Thyroid gland (tissue), 4 donors: ENCODE measurements around the gene SIX2. TPM values are rescaled to one million over a fixed set of nuclear protein-coding genes. Genes with fewer than 3 reads are reported as not detected.

ENCODE experiments used
- DNase-seq, 2 donors: peaks; one replicate each; pipeline ENCODE4 v3.0.0-alpha.2; 2019
- H3K27ac ChIP-seq, 3 donors: fragments of 200-600 bp; sonication (generic); 1 replicate in 2 of 3; 2 replicates in 1 of 3; pipeline ENCODE4 v1.5.1; 2016 to 2019; ENCODE audit warnings: mild to moderate bottlenecking in 1 of 3, moderate library complexity in 1 of 3
- H3K27me3 ChIP-seq: fragments of 200-600 bp; sonication (generic); one replicate; pipeline ENCODE4 v1.5.1; 2019
- H3K36me3 ChIP-seq, 2 donors: fragments of 200-600 bp; sonication (generic); one replicate each; pipeline ENCODE4 v1.5.1; 2016 to 2019
- H3K4me1 ChIP-seq, 2 donors: fragments of 200-600 bp; sonication (generic); one replicate each; pipeline ENCODE4 v1.5.1; 2017 to 2019
- H3K4me3 ChIP-seq, 3 donors: fragments of 200-600 bp; sonication (generic); replicated peaks in 1 of 3; 1 replicate in 2 of 3; 2 replicates in 1 of 3; pipeline ENCODE4 v1.5.1; 2016; ENCODE audit warnings: mild to moderate bottlenecking in 1 of 3
- H3K9me3 ChIP-seq: fragments of 200-600 bp; sonication (generic); one replicate; pipeline ENCODE4 v1.5.1; 2017
- POLR2A ChIP-seq, 2 donors: fragments of 450-650 bp; IDR thresholded peaks; one replicate each; pipeline ENCODE4 v1.6.1; 2017; ENCODE audit warnings: antibody characterized with exemption in 2 of 2, mild to moderate bottlenecking in 2 of 2, moderate library complexity in 1 of 2
- WGBS, 2 donors: methylation state at CpG; one replicate each; pipeline ENCODE4 v1.1.5; 2017; 5-methylcytosine and 5-hydroxymethylcytosine counted together
- intact Hi-C: fragments of 100-400 bp; cut with DNase I; formaldehyde crosslinking; loops from one replicate; pipeline ENCODE4 v1.15.1; 2023
- total RNA-seq, 4 donors: library from RNA; depleted of rRNA; stranded (reverse); fragments of >200 nt; gene quantifications; one replicate each; pipeline ENCODE4 v1.2.3, GENCODE V29; 2016
- TF ChIP-seq, protein P1 (sequence below), 6 experiments: fragments of 200-600 bp in 3 of 6; fragments of 450-650 bp in 3 of 6; sonication (generic) in 3 of 6; IDR thresholded peaks; one replicate each; pipeline ENCODE4 v1.5.1; 2016 to 2019; ENCODE audit warnings: antibody characterized with exemption in 6 of 6, mild to moderate bottlenecking in 2 of 6, inconsistent platforms in 1 of 6, moderate library complexity in 1 of 6

The SIX2 gene
- 1 to 10 TPM in 2 of 4 donors, under 1 TPM in 1, not detected in 1; 0.24 to 3.1 (median 1.5) TPM for total RNA-seq

DNA sequence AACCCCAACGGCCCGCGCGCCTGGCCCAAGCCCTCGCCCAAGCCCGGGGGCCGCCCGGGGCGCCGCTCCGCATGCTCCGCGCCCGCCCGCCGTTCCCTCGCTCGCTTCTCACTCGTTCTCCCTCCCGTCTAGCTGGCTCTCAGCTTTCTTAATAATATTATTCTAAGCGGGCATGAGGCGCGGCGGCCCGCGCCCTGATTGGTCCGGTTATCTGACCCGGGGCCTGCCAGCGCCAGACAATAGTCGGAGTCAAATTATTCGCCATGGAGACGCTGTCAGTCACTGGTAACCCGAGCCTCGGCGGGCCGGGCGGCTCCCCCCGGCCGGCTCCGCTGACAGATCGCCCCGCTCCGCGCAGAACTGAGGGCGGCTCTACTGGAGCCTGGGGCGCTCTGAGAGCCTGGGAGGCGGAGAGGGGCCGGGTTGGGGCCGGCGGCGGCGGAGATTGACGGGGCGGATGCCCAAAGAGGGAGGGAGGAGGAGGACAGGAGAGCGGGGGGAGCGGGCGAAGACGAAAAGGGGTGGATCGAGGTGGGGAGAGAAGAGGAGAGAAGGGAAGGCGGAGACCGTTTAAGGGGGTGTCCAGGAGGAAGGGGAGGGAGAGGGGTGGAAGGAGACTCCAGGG is at the start of gene SIX2:
SIX2 (minus strand) TSS at position 150 of the 625 bp plus-strand sequence. CDS start 342 bp downstream, outside the sequence.
- WGBS, 2 donors, result 2% methylated on average over 26 to 27 of the region's 61 CpGs
- no peaks in the 10 kb centered on the region for H3K36me3 ChIP-seq
- peak within 1 kb of the TSS in 2 of 3 donors; percentile 62 for H3K27ac ChIP-seq
- peak; percentile 15 to 75 for TF ChIP-seq POLR2A (IDR thresholded peaks at IDR 0.05)
- TF ChIP-seq, protein P1, sequence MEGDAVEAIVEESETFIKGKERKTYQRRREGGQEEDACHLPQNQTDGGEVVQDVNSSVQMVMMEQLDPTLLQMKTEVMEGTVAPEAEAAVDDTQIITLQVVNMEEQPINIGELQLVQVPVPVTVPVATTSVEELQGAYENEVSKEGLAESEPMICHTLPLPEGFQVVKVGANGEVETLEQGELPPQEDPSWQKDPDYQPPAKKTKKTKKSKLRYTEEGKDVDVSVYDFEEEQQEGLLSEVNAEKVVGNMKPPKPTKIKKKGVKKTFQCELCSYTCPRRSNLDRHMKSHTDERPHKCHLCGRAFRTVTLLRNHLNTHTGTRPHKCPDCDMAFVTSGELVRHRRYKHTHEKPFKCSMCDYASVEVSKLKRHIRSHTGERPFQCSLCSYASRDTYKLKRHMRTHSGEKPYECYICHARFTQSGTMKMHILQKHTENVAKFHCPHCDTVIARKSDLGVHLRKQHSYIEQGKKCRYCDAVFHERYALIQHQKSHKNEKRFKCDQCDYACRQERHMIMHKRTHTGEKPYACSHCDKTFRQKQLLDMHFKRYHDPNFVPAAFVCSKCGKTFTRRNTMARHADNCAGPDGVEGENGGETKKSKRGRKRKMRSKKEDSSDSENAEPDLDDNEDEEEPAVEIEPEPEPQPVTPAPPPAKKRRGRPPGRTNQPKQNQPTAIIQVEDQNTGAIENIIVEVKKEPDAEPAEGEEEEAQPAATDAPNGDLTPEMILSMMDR (IDR thresholded peaks at IDR 0.05), result no peak
- H3K4me3 ChIP-seq, result peak within 1 kb of the TSS in 2 of 3 donors; percentile 15 to 44
- no peaks in the 10 kb centered on the region for H3K9me3 ChIP-seq
- H3K4me1 ChIP-seq, result peaks cover 40 to 42% of the 10 kb centered on the region in 2 donors
- DNase-seq, result peak; percentile 96 to 97
- intact Hi-C loops, result no loop called here
- peaks cover 48% of the 10 kb centered on the region for H3K27me3 ChIP-seq

DNA sequence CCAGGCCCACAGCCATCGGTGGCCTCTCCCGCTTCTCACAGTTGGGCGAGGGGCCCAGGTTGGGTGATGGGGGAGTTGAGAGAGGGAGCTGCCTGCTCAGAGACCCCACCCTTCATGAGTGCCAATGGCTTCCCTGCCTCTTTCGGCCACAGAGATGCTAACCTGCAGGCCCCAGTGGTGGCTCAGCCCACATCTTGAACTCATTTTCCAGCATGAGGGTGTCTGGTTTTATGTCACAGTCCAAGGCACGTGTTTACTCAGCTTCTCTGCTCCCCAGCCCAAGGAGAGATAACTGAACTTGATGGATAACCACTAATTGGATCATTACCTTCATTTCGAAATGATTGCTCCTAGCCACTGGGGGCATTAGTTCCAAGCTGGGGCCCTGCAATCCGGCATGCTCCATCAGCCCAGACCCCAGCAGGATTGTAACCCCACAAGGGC is 45.9 kb upstream of the SIX2 start:
- Histone ChIP-seq H3K4me3 (no peak overlapping the region), H3K36me3 (no peaks in the 10 kb centered on the region), H3K27ac (no peak overlapping the region), H3K4me1 (no peaks in the 10 kb centered on the region), H3K9me3 (no peaks in the 10 kb centered on the region), H3K27me3 (no peaks in the 10 kb centered on the region)
- TF ChIP-seq, protein P1 (IDR thresholded peaks at IDR 0.05), result no peak
- no peak for TF ChIP-seq POLR2A (IDR thresholded peaks at IDR 0.05)
- WGBS, 2 donors, result 77 to 81% methylated on average over 6 to 7 of the region's 7 CpGs
- intact Hi-C loops, result no loop called here
- DNase-seq, result no peak

DNA sequence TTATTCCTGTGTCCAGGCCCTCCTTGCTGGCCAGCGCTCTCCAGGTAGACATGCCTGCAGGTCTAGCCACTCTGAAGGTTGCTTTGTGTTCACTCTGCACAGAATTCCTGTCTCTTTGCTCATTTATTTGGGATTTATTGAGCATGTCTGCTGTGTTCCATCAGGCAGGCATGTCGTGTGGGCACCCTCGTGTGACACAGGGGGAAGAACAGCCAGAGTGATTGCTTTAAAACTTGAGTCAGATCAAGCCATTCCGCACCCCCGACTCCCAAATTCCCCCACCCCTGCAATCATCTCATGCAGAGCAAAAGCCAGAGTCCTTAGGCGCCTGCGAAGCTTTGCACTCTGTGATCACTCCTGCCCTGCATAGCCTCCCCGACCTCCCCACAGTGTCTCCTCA is 44.7 kb upstream of the SIX2 start:
- no peaks in the 10 kb centered on the region for H3K9me3 ChIP-seq
- DNase-seq, result no peak
- H3K27ac ChIP-seq, result no peak overlapping the region
- TF ChIP-seq, protein P1 (IDR thresholded peaks at IDR 0.05), result no peak
- no peak for TF ChIP-seq POLR2A (IDR thresholded peaks at IDR 0.05)
- no peaks in the 10 kb centered on the region for H3K36me3 ChIP-seq
- H3K4me3 ChIP-seq, result no peak overlapping the region
- H3K4me1 ChIP-seq, result no peaks in the 10 kb centered on the region
- H3K27me3 ChIP-seq, result no peaks in the 10 kb centered on the region
- intact Hi-C loops, result no loop called here
- 83 to 86% methylated on average over 8 of the region's 8 CpGs for WGBS, 2 donors

DNA sequence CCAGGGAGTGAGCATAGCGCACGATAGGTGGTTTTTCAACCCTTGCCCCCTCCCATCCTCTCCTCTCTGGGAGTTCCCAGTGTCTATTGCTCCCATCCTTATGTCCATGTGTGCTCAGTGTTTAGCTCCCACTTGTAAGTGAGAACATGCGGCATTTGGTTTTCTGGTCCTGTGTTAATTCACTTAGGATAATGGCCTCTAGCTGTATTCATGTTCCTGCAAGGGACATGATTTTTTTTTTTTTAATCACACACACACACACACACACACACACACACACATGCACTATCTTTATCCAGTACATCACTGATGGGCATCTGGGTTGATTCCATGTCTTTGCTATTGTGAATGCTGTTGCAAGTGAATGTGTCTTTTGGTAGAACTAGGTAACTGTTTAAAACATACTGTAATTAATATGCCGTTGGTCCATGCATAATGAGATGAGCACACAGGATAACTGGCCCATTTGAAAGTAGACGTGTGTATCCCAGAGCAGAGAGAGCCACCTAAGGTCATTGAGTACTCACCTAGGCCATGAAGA is 43.2 kb upstream of the SIX2 start:
- Histone ChIP-seq H3K36me3 (no peaks in the 10 kb centered on the region), H3K4me1 (no peaks in the 10 kb centered on the region), H3K27ac (no peak overlapping the region), H3K4me3 (no peak overlapping the region), H3K9me3 (no peaks in the 10 kb centered on the region), H3K27me3 (no peaks in the 10 kb centered on the region)
- no peak for TF ChIP-seq POLR2A (IDR thresholded peaks at IDR 0.05)
- TF ChIP-seq, protein P1 (IDR thresholded peaks at IDR 0.05), result no peak
- intact Hi-C loops, result no loop called here
- WGBS, 2 donors, result 94 to 95% methylated on average over 5 of the region's 5 CpGs
- no peak for DNase-seq
